Measurements from ENCODE around the gene CALN1. TPM values are rescaled to one million over a fixed set of nuclear protein-coding genes. Genes with fewer than 3 reads are reported as not detected.

CALN1 gene
- total RNA-seq, 2 donors from 2014 or later: 0.52 to 1.6 TPM

- H3K4me3 ChIP-seq: no peak overlapping the region
- 89 to 92% methylated on average over 4 of the region's 4 CpGs for WGBS, 2 donors
- intact Hi-C loops (cut with DNase I): no loop called here
Observed at GRCh38 chr7:72015136-72015535, 397.0 kb downstream of the CALN1 start.

GRCh38 chr7:72007018-72007417 is 405.1 kb downstream of the CALN1 start:
- Histone ChIP-seq H3K27me3 (no peaks in the 10 kb centered on the region), H3K36me3 (replicated peaks in 1 of 2; ENCODE audit: insufficient read depth in 1 of 2, low read depth in 2 of 2) (no peaks in the 10 kb centered on the region), H3K9me3 (no peaks in the 10 kb centered on the region), H3K4me1 (no peaks in the 10 kb centered on the region), H3K27ac (no peak overlapping the region), H3K4me3 (no peak overlapping the region)
- intact Hi-C loops (cut with DNase I): no loop called here
- DNase-seq: no peak
- no peak for ATAC-seq
- 83 to 87% methylated on average over 10 of the region's 10 CpGs for WGBS, 2 donors
- TF ChIP-seq CTCF (IDR thresholded peaks at IDR 0.05): no peak
- TF ChIP-seq POLR2A (IDR thresholded peaks at IDR 0.05): no peak

More at GRCh38 chr7:72015136-72015535, 397.0 kb downstream of the CALN1 start:
- Histone ChIP-seq H3K36me3 (replicated peaks in 1 of 2; ENCODE audit: insufficient read depth in 1 of 2, low read depth in 2 of 2) (no peaks in the 10 kb centered on the region), H3K9me3 (no peaks in the 10 kb centered on the region), H3K27me3 (no peaks in the 10 kb centered on the region), H3K27ac (no peak overlapping the region), H3K4me1 (no peaks in the 10 kb centered on the region)
- ATAC-seq (no peak), DNase-seq (no peak)
- TF ChIP-seq CTCF (IDR thresholded peaks at IDR 0.05) (no peak), POLR2A (IDR thresholded peaks at IDR 0.05) (no peak)

- TF ChIP-seq POLR2A (IDR thresholded peaks at IDR 0.05): no peak
- no peak for TF ChIP-seq CTCF (IDR thresholded peaks at IDR 0.05)
- WGBS, 2 donors: 84 to 85% methylated on average over 6 of the region's 6 CpGs
- Histone ChIP-seq H3K36me3 (replicated peaks in 1 of 2; ENCODE audit: insufficient read depth in 1 of 2, low read depth in 2 of 2) (no peaks in the 10 kb centered on the region), H3K27ac (no peak overlapping the region), H3K27me3 (no peaks in the 10 kb centered on the region), H3K4me1 (no peaks in the 10 kb centered on the region), H3K9me3 (no peaks in the 10 kb centered on the region), H3K4me3 (no peak overlapping the region)
- intact Hi-C loops (cut with DNase I): no loop called here
- DNase-seq (no peak), ATAC-seq (no peak)
Observed at GRCh38 chr7:72003236-72003635, 408.9 kb downstream of the CALN1 start.

GRCh38 chr7:71996141-71996540 is 416.0 kb downstream of the CALN1 start:
- no peak for DNase-seq
- Histone ChIP-seq H3K27me3 (no peaks in the 10 kb centered on the region), H3K36me3 (replicated peaks in 1 of 2; ENCODE audit: insufficient read depth in 1 of 2, low read depth in 2 of 2) (no peaks in the 10 kb centered on the region), H3K4me3 (no peak overlapping the region), H3K4me1 (no peaks in the 10 kb centered on the region), H3K9me3 (no peaks in the 10 kb centered on the region), H3K27ac (no peak overlapping the region)
- intact Hi-C loops (cut with DNase I): no loop called here
- WGBS, 2 donors: 72 to 74% methylated on average over 2 of the region's 2 CpGs
- no peak for ATAC-seq
- TF ChIP-seq CTCF (IDR thresholded peaks at IDR 0.05): no peak
- TF ChIP-seq POLR2A (IDR thresholded peaks at IDR 0.05): no peak

GRCh38 chr7:71995111-71995510 is 417.0 kb downstream of the CALN1 start:
- TF ChIP-seq CTCF (IDR thresholded peaks at IDR 0.05): no peak
- TF ChIP-seq POLR2A (IDR thresholded peaks at IDR 0.05): no peak
- no peaks in the 10 kb centered on the region for H3K36me3 ChIP-seq (replicated peaks in 1 of 2; ENCODE audit: insufficient read depth in 1 of 2, low read depth in 2 of 2)
- no peaks in the 10 kb centered on the region for H3K4me1 ChIP-seq
- ATAC-seq (no peak), DNase-seq (no peak)
- intact Hi-C loops (cut with DNase I): no loop called here
- H3K4me3 ChIP-seq: no peak overlapping the region
- no peak overlapping the region for H3K27ac ChIP-seq
- H3K27me3 ChIP-seq: no peaks in the 10 kb centered on the region
- H3K9me3 ChIP-seq: no peaks in the 10 kb centered on the region
- 63 to 70% methylated on average over 7 of the region's 7 CpGs for WGBS, 2 donors
